GM23248 (cell line): ENCODE data around the gene GDPD4. TPM values are rescaled to one million over a fixed set of nuclear protein-coding genes. Genes with fewer than 3 reads are reported as not detected.

Experiments used
- DNase-seq: peaks from one replicate; pipeline ENCODE4 v3.0.0-alpha.2; 2015
- H2AFZ ChIP-seq: fragments of 200-600 bp; sonication (generic); 2 replicates; pipeline ENCODE4 v1.6.1; 2016; ENCODE audit warnings: antibody characterized with exemption
- H3F3A ChIP-seq: fragments of 200-600 bp; sonication (generic); 2 replicates; pipeline ENCODE4 v1.6.1; 2016; ENCODE audit warnings: mild to moderate bottlenecking, antibody characterized with exemption, mixed run types; ENCODE audit not compliant: insufficient read depth
- H3K27ac ChIP-seq: fragments of 200-600 bp; sonication (generic); 2 replicates; pipeline ENCODE4 v1.5.1; 2016; ENCODE audit warnings: mild to moderate bottlenecking
- H3K27me3 ChIP-seq: fragments of 200-600 bp; sonication (generic); replicated peaks from 2 replicates; pipeline ENCODE4 v1.6.1; 2016; ENCODE audit warnings: mild to moderate bottlenecking; ENCODE audit not compliant: insufficient read depth
- H3K36me3 ChIP-seq: fragments of 200-600 bp; sonication (generic); 2 replicates; pipeline ENCODE4 v1.6.1; 2016; ENCODE audit warnings: low read depth, mild to moderate bottlenecking
- H3K4me1 ChIP-seq: fragments of 200-600 bp; sonication (generic); 2 replicates; pipeline ENCODE4 v1.6.1; 2016; ENCODE audit warnings: mild to moderate bottlenecking; ENCODE audit not compliant: insufficient read depth
- H3K4me2 ChIP-seq: fragments of 200-600 bp; sonication (generic); one replicate; pipeline ENCODE4 v1.6.1; 2016; ENCODE audit warnings: mild to moderate bottlenecking; ENCODE audit not compliant: unreplicated experiment
- H3K4me3 ChIP-seq: fragments of 200-600 bp; sonication (generic); 2 replicates; pipeline ENCODE4 v1.5.1; 2016; ENCODE audit warnings: mild to moderate bottlenecking
- H3K79me2 ChIP-seq: fragments of 200-600 bp; sonication (generic); 2 replicates; pipeline ENCODE4 v1.6.1; 2016; ENCODE audit warnings: mild to moderate bottlenecking; ENCODE audit not compliant: insufficient read depth
- H3K9ac ChIP-seq: fragments of 200-600 bp; sonication (generic); 2 replicates; pipeline ENCODE4 v1.6.1; 2016; ENCODE audit warnings: mild to moderate bottlenecking
- H3K9me2 ChIP-seq: fragments of 200-600 bp; sonication (generic); 2 replicates; pipeline ENCODE4 v1.6.1; 2016; ENCODE audit warnings: mixed run types, mild to moderate bottlenecking, moderate library complexity; ENCODE audit not compliant: insufficient read depth
- H3K9me3 ChIP-seq: fragments of 200-600 bp; sonication (generic); one replicate; pipeline ENCODE4 v1.6.1; 2017; ENCODE audit warnings: low read depth
- H4K20me1 ChIP-seq: fragments of 200-600 bp; sonication (generic); 2 replicates; pipeline ENCODE4 v1.6.0; 2016; ENCODE audit not compliant: insufficient read depth
- EZH2 ChIP-seq: fragments of 200-600 bp; sonication (generic); IDR thresholded peaks from 2 replicates; pipeline ENCODE4 v1.6.1; 2018; ENCODE audit warnings: antibody characterized with exemption, mild to moderate bottlenecking; ENCODE audit not compliant: insufficient read depth, poor library complexity, severe bottlenecking
- EZH2phosphoT487 ChIP-seq: fragments of 200-600 bp; sonication (generic); IDR thresholded peaks from 2 replicates; pipeline ENCODE4 v1.6.1; 2018; ENCODE audit warnings: antibody characterized with exemption, moderate library complexity, mild to moderate bottlenecking, low read depth; ENCODE audit not compliant: insufficient read depth
- WGBS, 2 experiments: methylation state at CpG; one replicate each; pipeline ENCODE4 v1.1.6; 2015 to 2017; ENCODE audit warnings: low lambda C conversion rate in 2 of 2, low coverage in 1 of 2; ENCODE audit errors: missing lambda C conversion rate in 2 of 2; 5-methylcytosine and 5-hydroxymethylcytosine counted together
- in situ Hi-C: fragments of 300-500 bp; cut with MboI; formaldehyde crosslinking; loops from 2 replicates; pipeline ENCODE4 v1.15.0; 2020
- polyA plus RNA-seq: library from polyadenylated mRNA; unstranded; fragments of >200 nt; fragmentation: Nextera tagmentation; extraction: Ambion mirVana; gene quantifications from 2 replicates; pipeline ENCODE4 v1.2.1, GENCODE V29; 2016
- total RNA-seq: library from RNA; depleted of rRNA; stranded (reverse); fragments of >200 nt; shearing (Covaris generic); gene quantifications from 2 replicates; pipeline ENCODE4 v1.2.3, GENCODE V29; 2014

The GDPD4 gene
- total and polyA plus RNA-seq, 2 experiments from 2014 or later = not detected

DNA sequence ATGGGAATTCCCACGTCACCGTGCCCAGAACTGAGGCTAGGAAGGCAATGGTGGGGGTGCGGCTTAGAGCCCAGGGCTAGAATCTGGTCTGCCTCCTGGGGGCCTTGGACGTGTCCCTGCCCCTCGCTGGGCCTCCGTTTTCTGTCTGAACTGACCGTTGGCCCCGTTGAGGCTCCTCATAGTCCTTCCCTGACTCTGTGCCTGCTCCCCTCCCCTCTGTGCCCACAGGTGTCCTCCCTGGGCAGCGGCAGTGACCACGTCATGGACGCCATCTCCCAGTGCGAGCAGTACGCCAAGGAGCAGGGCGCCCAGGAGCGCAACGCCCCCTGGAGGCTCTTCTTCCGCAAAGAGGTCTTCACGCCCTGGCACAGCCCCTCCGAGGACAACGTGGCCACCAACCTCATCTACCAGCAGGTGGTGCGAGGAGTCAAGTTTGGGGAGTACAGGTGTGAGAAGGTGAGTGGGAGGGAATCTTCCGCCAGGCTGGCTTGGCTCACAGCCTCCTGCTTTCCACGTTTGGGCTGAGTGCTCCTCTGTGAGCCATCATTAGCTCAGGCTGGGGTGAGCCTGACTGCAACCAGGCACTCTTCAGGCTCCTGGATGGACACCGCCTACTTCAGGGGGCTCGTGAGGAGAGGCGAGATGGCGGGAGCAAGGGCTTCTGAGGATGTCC is 109.5 kb downstream of the GDPD4 start:
- in situ Hi-C loops = loop anchor here (10.0 kb wide), 1 partner anchor 423 kb away; no protein-coding TSS in a partner anchor
- Histone ChIP-seq H3K4me2 (peak overlapping the region; percentile 20), H3K4me1 (no peaks in the 10 kb centered on the region), H3K4me3 (peak overlapping the region; percentile 31; the same call in 1 of the 2 replicates), H3K27me3 (no peaks in the 10 kb centered on the region), H3K9me2 (no peaks in the 10 kb centered on the region), H3K9me3 (no peaks in the 10 kb centered on the region), H3K36me3 (no peaks in the 10 kb centered on the region), H3K9ac (no peak overlapping the region), H3K79me2 (no peaks in the 10 kb centered on the region), H4K20me1 (no peaks in the 10 kb centered on the region), H3K27ac (no peak overlapping the region), H3F3A (no peaks in the 10 kb centered on the region), H2AFZ (peak overlapping the region; percentile 75)
- TF ChIP-seq EZH2 (no peak), EZH2phosphoT487 (no peak)
- WGBS, 2 experiments = 20% methylated on average over 26 to 27 of the region's 27 CpGs
- DNase-seq = peak; percentile 71

DNA sequence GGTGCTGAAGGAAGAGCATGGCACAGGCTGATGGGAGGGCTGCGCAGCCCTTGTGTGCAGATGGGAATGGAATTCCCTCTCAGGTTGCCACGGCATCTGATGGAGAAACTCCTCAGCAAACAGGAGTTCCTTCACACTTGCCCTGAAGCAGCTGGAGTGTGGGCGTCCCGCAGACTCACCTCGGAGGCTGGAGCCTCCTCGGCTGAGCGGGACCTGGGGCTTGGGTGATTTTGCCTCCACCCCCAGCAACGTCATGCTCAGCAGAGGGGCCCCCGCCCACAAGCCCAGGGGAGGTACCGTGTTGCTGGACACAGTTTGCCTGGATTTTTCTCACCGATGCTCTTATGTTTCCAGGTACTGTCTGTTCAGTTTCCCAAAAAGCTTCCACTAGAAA is 110.1 kb downstream of the GDPD4 start:
- Histone ChIP-seq H3K27ac (no peak overlapping the region), H3K36me3 (no peaks in the 10 kb centered on the region), H3K4me1 (no peaks in the 10 kb centered on the region), H3K4me2 (peak overlapping the region; percentile 20), H3K9me3 (no peaks in the 10 kb centered on the region), H3K9me2 (no peaks in the 10 kb centered on the region), H2AFZ (peak overlapping the region; percentile 75), H3F3A (no peaks in the 10 kb centered on the region), H3K4me3 (peak overlapping the region; percentile 31; the same call in 1 of the 2 replicates), H3K79me2 (no peaks in the 10 kb centered on the region), H3K27me3 (no peaks in the 10 kb centered on the region), H3K9ac (no peak overlapping the region), H4K20me1 (no peaks in the 10 kb centered on the region)
- WGBS, 2 experiments = 49 to 62% methylated on average over 11 of the region's 11 CpGs
- in situ Hi-C loops = loop anchor here (10.0 kb wide), 1 partner anchor 423 kb away; no protein-coding TSS in a partner anchor
- no peak for TF ChIP-seq EZH2phosphoT487
- TF ChIP-seq EZH2 = no peak
- DNase-seq = peak; percentile 29

DNA sequence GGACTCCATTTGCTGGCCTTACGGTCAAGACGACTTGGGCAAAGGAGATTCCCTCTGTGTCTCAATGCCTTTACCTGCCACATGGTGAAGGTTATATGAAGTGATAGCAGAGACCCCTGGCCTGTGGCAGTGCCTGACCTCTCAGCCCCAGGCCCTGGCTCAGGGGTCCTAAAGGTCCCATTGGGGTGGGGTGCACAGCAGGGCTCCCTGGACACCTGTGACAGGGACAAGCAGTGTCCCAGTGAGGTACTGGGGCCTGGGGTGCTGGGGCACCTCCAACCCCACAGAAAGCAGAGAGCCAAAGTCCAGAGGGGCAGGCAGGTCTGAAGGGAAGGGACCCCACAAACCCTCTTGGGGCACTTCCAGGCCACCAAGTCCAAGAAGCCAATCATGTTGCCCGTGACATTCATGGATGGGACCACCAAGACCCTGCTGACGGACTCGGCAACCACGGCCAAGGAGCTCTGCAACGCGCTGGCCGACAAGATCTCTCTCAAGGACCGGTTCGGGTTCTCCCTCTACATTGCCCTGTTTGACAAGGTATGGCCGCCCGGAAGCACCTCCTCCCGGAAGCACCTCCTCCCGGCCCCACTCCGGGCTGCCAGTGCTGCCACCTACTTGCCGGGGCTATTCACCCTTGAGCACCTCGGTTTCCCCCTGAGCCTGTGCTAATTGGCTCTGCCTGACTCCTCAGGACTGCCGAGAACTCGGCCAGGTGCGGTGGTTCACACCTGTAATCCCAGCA is 111.0 kb downstream of the GDPD4 start:
- TF ChIP-seq EZH2phosphoT487 = no peak
- TF ChIP-seq EZH2 = no peak
- 76 to 81% methylated on average over 21 of the region's 21 CpGs for WGBS, 2 experiments
- no peaks in the 10 kb centered on the region for H3F3A ChIP-seq
- no peaks in the 10 kb centered on the region for H3K9me2 ChIP-seq
- DNase-seq = no peak
- H3K27ac ChIP-seq = no peak overlapping the region
- H4K20me1 ChIP-seq = no peaks in the 10 kb centered on the region
- no peak overlapping the region for H2AFZ ChIP-seq
- no peaks in the 10 kb centered on the region for H3K4me1 ChIP-seq
- in situ Hi-C loops = loop anchor here (10.0 kb wide), 1 partner anchor 424 kb away; no protein-coding TSS in a partner anchor
- no peak overlapping the region for H3K9ac ChIP-seq
- H3K27me3 ChIP-seq = no peaks in the 10 kb centered on the region
- no peak overlapping the region for H3K4me2 ChIP-seq
- no peaks in the 10 kb centered on the region for H3K79me2 ChIP-seq
- no peaks in the 10 kb centered on the region for H3K9me3 ChIP-seq
- no peak overlapping the region for H3K4me3 ChIP-seq
- no peaks in the 10 kb centered on the region for H3K36me3 ChIP-seq

DNA sequence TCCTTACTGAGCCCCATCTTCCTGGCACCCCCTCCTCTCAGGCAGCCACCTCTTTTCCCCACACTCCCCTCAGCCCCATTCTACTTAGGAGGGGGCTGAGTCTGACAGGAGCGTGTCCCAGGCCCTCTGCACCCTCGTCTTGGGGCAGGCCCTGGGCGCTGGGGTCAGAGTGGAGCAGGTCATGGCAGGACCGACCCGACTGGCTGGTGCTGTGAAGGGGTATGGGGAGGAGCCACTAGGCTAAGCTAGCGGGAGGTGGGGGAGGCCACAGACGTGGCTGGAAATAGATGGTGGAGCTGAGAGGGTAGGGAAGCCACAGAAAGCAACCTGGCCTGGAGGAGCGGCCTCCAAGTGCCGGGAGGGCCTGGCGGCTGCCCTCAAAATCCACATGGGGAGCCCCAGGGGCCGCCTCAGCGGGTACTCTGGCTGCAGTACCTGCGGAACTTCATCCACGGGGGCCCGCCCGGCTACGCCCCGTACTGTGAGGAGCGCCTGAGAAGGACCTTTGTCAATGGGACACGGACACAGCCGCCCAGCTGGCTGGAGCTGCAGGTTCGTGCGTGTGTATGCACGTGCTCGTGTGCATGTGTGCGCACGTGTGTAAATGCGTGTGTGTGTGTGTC is 111.8 kb downstream of the GDPD4 start:
- H4K20me1 ChIP-seq = no peaks in the 10 kb centered on the region
- no peak overlapping the region for H3K27ac ChIP-seq
- H3K79me2 ChIP-seq = no peaks in the 10 kb centered on the region
- WGBS, 2 experiments = 90 to 91% methylated on average over 25 to 28 of the region's 28 CpGs
- no peaks in the 10 kb centered on the region for H3K9me2 ChIP-seq
- H3F3A ChIP-seq = no peaks in the 10 kb centered on the region
- no peak overlapping the region for H3K9ac ChIP-seq
- H2AFZ ChIP-seq = no peak overlapping the region
- no peaks in the 10 kb centered on the region for H3K27me3 ChIP-seq
- H3K4me2 ChIP-seq = no peak overlapping the region
- no peak overlapping the region for H3K4me3 ChIP-seq
- in situ Hi-C loops = loop anchor here (10.0 kb wide), 2 partner anchors 365 to 425 kb away; no protein-coding TSS in a partner anchor
- no peak for DNase-seq
- H3K36me3 ChIP-seq = no peaks in the 10 kb centered on the region
- no peaks in the 10 kb centered on the region for H3K9me3 ChIP-seq
- no peaks in the 10 kb centered on the region for H3K4me1 ChIP-seq
- TF ChIP-seq EZH2phosphoT487 (no peak), EZH2 (no peak)
